ENCODE data around the gene NIT2. TPM values are rescaled to one million over a fixed set of nuclear protein-coding genes. Genes with fewer than 3 reads are reported as not detected.

The NIT2 gene
- total and polyA plus RNA-seq, 2 experiments from 2014 or later: 35.4 to 67.4 TPM

DNA sequence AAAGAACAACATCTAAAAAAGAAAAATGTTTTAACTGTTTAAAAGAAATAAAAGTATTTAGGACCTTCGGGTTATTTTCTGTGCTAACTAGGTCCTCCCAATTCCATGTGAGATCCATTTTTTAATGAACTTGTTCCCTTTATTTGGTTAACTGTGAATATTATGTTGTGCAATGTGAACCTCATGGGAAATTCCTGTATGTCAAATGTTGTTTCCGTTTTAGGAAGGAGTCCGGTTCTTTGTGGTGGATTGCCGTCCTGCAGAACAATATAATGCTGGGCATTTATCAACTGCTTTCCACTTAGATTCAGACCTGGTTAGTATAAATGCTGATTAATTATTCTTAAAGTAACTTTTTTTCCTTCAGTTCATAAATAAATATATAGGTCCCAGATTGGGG, 35.5 kb upstream of the NIT2 start:
- Histone ChIP-seq H3K9me3 (ENCODE audit: low read depth) (no peaks in the 10 kb centered on the region), H3K4me3 (no peak overlapping the region), H3K27ac (no peak overlapping the region), H3K4me1 (ENCODE audit: low read depth) (no peaks in the 10 kb centered on the region), H3K36me3 (peaks cover 24% of the 10 kb centered on the region), H3K27me3 (no peaks in the 10 kb centered on the region)
- TF ChIP-seq CTCF (IDR thresholded peaks at IDR 0.05; ENCODE audit: low read depth, low read length): no peak
- DNase-seq (ENCODE audit: low read depth in 1 of 2, low spot score in 1 of 2): peak in 1 of 2 donors; percentile 43

DNA sequence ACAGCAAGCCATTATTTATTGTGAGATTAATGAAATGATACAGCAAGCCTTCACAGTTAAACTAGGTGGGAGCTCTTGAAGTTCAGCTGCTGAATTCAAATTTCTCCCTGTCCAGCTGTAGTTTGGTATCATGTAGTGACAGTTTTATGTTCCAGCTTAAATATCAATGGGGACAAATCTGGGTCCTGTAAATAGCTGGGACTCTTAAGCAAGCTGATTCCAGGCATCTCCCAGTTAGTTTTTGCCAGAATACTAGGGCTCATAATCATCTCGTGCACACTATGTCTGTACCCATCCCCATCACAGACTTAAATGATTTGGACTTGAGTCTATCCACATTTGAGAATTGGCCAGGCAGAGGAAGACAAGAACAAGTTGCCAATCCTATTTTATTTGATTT, 27.9 kb upstream of the NIT2 start:
- DNase-seq (ENCODE audit: low read depth in 1 of 2, low spot score in 1 of 2): no peak
- no peak overlapping the region for H3K27ac ChIP-seq
- TF ChIP-seq CTCF (IDR thresholded peaks at IDR 0.05; ENCODE audit: low read depth, low read length): no peak

GRCh38 chr3:100310355-100310965, 24.1 kb upstream of the NIT2 start:
- Histone ChIP-seq H3K4me1 (ENCODE audit: low read depth) (no peaks in the 10 kb centered on the region), H3K36me3 (peaks cover 27% of the 10 kb centered on the region), H3K27ac (no peak overlapping the region), H3K9me3 (ENCODE audit: low read depth) (no peaks in the 10 kb centered on the region), H3K4me3 (no peak overlapping the region), H3K27me3 (no peaks in the 10 kb centered on the region)
- TF ChIP-seq CTCF (IDR thresholded peaks at IDR 0.05; ENCODE audit: low read depth, low read length): no peak
- no peak for DNase-seq (ENCODE audit: low read depth in 1 of 2, low spot score in 1 of 2)

More for the DNA sequence above, 27.9 kb upstream of the NIT2 start:
- H3K9me3 ChIP-seq (ENCODE audit: low read depth): no peaks in the 10 kb centered on the region
- H3K36me3 ChIP-seq: peaks cover 30% of the 10 kb centered on the region
- no peaks in the 10 kb centered on the region for H3K4me1 ChIP-seq (ENCODE audit: low read depth)
- no peaks in the 10 kb centered on the region for H3K27me3 ChIP-seq
- no peak overlapping the region for H3K4me3 ChIP-seq

- no peaks in the 10 kb centered on the region for H3K4me1 ChIP-seq (ENCODE audit: low read depth)
- no peak overlapping the region for H3K4me3 ChIP-seq
- H3K36me3 ChIP-seq: peaks cover 27% of the 10 kb centered on the region
- no peak overlapping the region for H3K27ac ChIP-seq
- no peak for TF ChIP-seq CTCF (IDR thresholded peaks at IDR 0.05; ENCODE audit: low read depth, low read length)
- H3K9me3 ChIP-seq (ENCODE audit: low read depth): no peaks in the 10 kb centered on the region
- H3K27me3 ChIP-seq: no peaks in the 10 kb centered on the region
- no peak for DNase-seq (ENCODE audit: low read depth in 1 of 2, low spot score in 1 of 2)
These were observed 23.5 kb upstream of the NIT2 start for GRCh38 chr3:100311011-100311410.

- DNase-seq (ENCODE audit: low read depth in 1 of 2, low spot score in 1 of 2): peak; percentile 52 to 80
- H3K27ac ChIP-seq: no peak overlapping the region
- no peaks in the 10 kb centered on the region for H3K9me3 ChIP-seq (ENCODE audit: low read depth)
- no peak overlapping the region for H3K4me3 ChIP-seq
- peaks cover 6% of the 10 kb centered on the region for H3K4me1 ChIP-seq (ENCODE audit: low read depth)
- H3K36me3 ChIP-seq: peaks cover 18% of the 10 kb centered on the region
- no peaks in the 10 kb centered on the region for H3K27me3 ChIP-seq
- peak; percentile 67 for TF ChIP-seq CTCF (IDR thresholded peaks at IDR 0.05; ENCODE audit: low read depth, low read length)
These were observed 17.9 kb upstream of the NIT2 start for GRCh38 chr3:100316641-100317069.

Measured in cardiac muscle cell (in vitro differentiated cells and primary cell).